Activated T-cell treated with anti-CD3 and anti-CD28 coated beads, Interleukin-2, amount 50 U/mL, for 1 hour (primary cell): Measurements from ENCODE around the gene REN.
A peak's percentile ranks its signal among the peaks of the same experiment; 100 is the strongest.

Experiments used
- DNase-seq: peaks from one replicate; pipeline ENCODE4 v3.0.0-alpha.2; 2020

REN gene

GRCh38 chr1:204130981-204131892 lies 34.9 kb downstream of the REN start:
- no peak for DNase-seq

GRCh38 chr1:204130178-204130577 lies 36.0 kb downstream of the REN start:
- DNase-seq: no peak

- peak; percentile 65 for DNase-seq
Measured at GRCh38 chr1:204128964-204129896, 36.9 kb downstream of the REN start.

GRCh38 chr1:204128464-204128963 lies 37.6 kb downstream of the REN start:
- no peak for DNase-seq

DNA sequence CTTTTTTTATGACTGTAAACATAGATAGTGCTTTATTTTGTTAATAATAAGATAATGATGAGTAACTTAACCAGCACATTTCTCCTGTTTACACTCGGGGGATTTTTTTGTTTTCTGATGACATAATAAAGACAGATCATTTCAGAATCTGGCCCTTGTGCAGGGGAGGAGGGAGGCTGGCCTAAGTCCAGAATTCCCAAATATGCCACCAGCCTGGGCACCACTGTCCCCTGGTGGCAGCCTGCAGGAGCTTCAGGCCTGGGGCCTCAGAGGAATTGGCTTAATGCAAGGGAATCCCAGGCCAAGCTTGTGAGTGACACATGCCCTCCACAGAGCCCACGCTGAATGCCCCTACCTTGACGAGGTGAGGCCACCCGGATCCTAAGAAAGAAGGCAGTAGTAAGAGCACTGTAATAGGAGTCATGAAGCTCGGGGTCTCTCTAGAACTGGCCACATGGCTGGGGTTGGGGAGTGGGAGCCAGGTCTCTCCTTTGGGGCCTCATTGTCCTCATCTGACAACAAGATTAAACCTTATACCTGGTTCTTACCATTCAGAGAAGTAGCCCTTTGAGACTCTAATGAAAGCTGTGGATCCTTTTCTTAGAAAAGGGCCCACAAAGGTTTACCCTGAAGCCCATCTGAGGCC lies 38.4 kb downstream of the REN start:
- DNase-seq: no peak

DNA sequence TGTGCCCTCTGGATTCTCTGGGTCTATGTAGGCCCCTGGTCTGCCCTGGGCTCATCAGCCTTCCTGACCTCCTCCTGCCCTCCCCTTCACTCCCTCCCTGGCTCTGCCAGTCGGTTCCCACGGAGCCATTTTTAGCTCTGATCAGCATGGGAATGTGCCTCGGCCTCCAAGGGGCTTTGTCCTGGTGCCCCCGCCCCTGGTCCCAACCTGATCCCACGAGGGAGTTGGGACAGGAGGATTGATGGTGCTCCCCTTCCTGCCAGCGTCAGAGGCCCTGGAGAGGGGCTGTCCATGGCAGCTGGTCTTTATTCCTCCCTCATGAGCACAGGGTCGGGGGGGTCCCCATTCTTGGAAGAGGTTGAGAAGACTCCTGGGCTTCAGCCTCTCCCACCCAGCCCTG lies 39.2 kb downstream of the REN start:
- no peak for DNase-seq

GRCh38 chr1:204126386-204126785 lies 39.8 kb downstream of the REN start:
- DNase-seq: no peak

DNA sequence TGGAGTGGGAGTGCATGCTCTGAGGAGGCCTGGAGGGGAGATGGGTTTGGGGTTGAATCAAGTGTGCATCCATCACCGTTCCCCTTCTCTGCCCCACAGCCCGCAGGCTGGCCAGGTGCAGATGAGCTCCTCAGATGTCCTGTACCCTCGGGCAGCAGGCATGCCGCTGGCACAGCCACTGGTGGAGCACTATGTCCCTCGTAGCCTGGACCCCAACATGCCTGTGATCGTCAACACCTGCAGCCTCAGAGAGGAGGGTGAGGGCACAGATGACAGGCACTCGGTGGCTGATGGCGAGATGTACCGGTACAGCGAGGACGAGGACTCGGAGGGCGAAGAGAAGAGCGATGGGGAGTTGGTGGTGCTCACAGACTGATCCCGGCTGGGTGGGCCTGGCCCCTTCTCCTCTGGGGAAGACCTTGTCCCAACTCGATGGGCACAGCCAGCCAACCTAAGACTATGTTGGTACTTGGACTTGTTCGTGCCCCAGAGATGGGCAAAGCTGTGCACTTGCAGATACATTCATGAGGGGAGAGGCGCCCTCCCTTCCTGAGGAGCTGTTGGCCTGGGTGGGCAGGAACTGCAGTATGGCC lies 40.3 kb downstream of the REN start:
- no peak for DNase-seq

GRCh38 chr1:204124639-204125038 lies 41.5 kb downstream of the REN start:
- DNase-seq: no peak

DNA sequence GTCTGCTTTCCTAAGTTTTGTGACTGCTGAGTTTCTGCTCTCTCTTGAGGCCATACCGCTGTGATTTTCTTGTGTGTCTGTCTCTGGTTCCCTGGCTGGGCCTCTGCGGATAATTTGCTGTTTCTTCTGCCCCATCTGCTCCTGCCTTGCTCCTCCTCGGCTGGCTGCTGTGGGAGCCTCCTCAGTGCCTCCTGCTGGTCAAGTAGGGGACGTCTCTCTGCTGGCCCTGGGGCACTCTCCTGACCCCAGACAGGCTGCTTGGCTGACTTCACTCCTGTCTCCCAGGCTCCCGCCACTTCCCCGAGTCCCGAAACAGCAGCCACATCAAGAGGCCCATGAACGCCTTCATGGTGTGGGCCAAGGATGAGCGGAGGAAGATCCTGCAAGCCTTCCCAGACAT lies 42.8 kb downstream of the REN start:
- no peak for DNase-seq

- DNase-seq: no peak
Measured at GRCh38 chr1:204121840-204122555, 44.1 kb downstream of the REN start.

DNA sequence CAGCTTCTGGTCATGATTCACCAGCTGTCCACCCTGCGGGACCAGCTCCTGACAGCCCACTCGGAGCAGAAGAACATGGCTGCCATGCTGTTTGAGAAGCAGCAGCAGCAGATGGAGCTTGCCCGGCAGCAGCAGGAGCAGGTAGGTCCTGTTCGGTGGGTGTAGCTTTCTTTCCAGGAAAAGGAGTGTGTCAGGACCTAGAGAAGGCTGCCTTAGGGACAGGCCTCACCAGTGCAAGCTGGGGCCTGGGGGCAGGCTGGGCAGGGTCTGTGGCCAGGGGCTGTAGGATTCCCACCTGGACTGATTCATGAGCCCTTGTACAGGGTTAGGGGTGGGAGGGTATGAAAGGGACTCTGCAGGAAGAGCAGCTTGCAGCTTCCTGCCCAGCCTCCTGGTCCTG lies 49.6 kb downstream of the REN start:
- no peak for DNase-seq

DNA sequence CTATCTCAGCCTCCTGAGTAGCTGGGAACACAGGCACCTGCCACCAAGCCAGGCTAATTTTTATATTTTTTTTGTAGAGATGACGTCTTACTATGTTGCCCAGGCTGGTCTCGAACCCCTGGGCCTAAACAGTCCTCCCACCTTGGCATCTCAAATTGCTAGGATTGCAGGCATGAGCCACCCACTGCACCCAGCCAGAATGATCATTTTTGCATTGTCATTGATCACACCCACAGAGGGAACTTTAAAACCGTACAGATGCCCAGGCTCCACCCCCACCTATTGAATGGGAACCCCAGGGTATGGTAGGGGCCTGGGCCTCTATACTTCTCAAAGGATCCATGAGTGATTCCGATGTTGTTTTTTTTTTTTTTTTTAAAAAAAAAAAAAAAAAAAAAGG lies 51.0 kb downstream of the REN start:
- DNase-seq: no peak

- DNase-seq: no peak
Measured at GRCh38 chr1:204114606-204115005, 51.5 kb downstream of the REN start.

- no peak for DNase-seq
Measured at GRCh38 chr1:204113896-204114295, 52.2 kb downstream of the REN start.

DNA sequence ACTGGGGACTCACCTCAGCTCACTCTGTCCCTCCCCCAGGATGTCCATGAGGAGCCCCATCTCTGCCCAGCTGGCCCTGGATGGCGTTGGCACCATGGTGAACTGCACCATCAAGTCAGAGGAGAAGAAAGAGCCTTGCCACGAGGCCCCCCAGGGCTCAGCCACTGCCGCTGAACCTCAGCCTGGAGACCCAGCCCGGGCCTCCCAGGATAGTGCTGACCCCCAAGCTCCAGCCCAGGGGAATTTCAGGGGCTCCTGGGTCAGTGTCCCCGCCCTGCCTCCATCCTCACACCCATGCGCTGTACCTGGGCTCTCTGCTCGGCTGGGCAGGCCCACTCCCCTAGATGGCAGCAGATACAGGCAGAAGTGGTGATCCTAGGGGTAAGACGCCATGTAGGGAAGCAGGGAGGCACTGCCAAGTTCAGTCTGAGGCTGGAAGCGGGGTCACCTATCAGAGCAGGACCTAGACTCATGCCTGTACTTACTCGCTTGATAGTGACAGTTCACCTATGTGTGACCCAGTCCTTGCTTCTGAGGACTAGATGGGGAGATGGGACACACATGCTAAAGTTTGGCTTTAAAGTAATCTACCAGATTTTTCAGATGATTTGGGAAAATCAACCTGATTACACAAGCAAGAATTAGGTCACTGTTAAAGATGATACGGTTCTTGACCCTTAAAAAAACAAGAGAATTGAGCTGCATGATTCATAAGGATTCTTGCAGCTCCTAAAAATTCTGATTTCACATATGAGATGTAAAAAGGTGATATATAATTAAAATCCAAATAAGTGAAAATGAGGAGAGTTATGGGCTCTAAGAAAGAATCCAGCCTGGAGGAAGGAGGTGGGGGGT lies 53.0 kb downstream of the REN start:
- DNase-seq: no peak

GRCh38 chr1:204110894-204111633 lies 55.1 kb downstream of the REN start:
- no peak for DNase-seq

DNA sequence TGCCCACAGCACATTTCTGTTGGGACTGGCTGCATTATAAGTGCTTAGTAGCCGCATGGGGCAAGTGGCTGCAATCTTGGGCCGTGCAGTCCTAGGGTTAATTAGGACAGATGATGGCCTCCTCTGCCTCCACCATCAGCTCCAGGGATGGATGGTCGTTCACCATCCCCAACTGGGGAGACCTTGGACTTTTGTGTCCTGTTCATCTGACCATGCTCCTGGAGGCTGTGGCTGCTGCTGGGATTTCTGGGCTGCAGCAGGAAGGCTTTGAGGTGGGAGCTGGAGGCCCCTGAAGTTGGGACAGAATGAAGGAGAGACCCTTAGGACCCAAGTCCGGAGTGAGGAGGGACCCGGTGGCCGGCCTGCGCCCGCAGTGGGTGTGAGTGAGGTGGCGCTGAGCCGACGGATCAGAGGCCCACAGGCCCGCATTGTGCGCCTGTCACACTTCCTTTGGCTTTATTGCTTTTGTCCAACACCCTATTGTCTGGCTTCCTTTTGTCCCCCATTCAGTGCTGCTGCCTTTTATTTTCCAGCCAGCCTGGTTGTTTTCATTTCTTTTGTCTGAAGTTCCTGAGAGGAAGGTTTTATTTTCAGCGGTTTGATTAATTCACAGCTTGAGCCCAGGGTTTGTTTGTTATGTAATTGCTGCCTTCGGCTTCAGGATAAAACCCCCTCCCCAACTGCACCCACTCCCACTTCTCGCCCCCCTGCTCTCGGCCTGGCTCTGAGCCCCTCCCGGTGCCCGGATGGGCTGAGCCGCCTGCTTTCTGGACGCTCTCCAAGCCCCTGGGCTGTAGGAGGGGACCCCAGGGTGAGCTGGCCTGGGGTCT lies 57.6 kb downstream of the REN start:
- no peak for DNase-seq

DNA sequence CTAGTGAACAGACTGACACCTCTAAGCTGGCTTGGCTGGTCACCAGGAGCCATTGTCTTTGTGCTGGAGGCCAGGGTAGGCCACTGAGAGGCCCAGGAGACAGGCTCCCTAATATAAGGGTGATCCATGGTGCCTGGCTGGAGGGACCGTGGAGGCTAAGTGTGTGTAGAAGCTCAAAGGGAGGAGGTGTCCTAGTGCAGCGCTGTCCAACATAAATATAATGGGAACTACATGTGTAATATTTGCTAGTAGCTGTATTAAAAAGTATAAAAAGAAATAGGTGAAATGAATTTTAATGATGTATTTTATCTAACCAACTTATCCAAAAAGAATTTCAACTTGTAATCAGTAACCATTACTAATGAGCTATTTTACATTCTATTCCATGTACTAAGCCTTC lies 58.2 kb downstream of the REN start:
- no peak for DNase-seq
